DND-41 (cell line): ENCODE results near the gene SUPT20HL2.

Experiments
- ATAC-seq: fragments of 200-7000 bp; cut with Tn5 transposase; 3 replicates; pipeline ENCODE4 v1.9.1; 2021; ENCODE audit warnings: low read depth; ENCODE audit not compliant: insufficient read depth
- DNase-seq: peaks from one replicate; pipeline ENCODE4 v3.0.0-alpha.2; 2020
- H2AFZ ChIP-seq: 2 replicates; pipeline ENCODE4 v1.6.0; 2012; ENCODE audit warnings: low read depth, low read length
- H3K27ac ChIP-seq: 2 replicates; pipeline ENCODE4 v1.5.1; 2012; ENCODE audit warnings: low read length, inconsistent platforms
- H3K27me3 ChIP-seq: fragments of 200-600 bp; sonication (generic); 2 replicates; pipeline ENCODE4 v1.6.0; 2012; ENCODE audit warnings: low read length, mild to moderate bottlenecking, inconsistent platforms; ENCODE audit not compliant: insufficient read depth, poor library complexity
- H3K36me3 ChIP-seq: 2 replicates; pipeline ENCODE4 v1.5.1; 2012; ENCODE audit warnings: low read length, inconsistent platforms; ENCODE audit not compliant: insufficient read depth
- H3K4me1 ChIP-seq: 2 replicates; pipeline ENCODE4 v1.5.1; 2012; ENCODE audit warnings: mild to moderate bottlenecking, low read length; ENCODE audit not compliant: insufficient read depth
- H3K4me2 ChIP-seq: 2 replicates; pipeline ENCODE4 v1.6.0; 2012; ENCODE audit warnings: mild to moderate bottlenecking, moderate library complexity, low read length, inconsistent platforms; ENCODE audit not compliant: insufficient read depth
- H3K4me3 ChIP-seq, 2 experiments: fragments of 200-600 bp in 1 of 2; shearing (Covaris generic) in 1 of 2; 2 replicates each; pipeline ENCODE4 v1.5.1; 2012 to 2016; ENCODE audit warnings: inconsistent platforms in 2 of 2, low read length in 2 of 2, mild to moderate bottlenecking in 2 of 2, low read depth in 1 of 2, moderate library complexity in 1 of 2
- H3K79me2 ChIP-seq: 2 replicates; pipeline ENCODE4 v1.6.0; 2012; ENCODE audit warnings: low read length, inconsistent platforms; ENCODE audit not compliant: insufficient read depth
- H3K9ac ChIP-seq: 2 replicates; pipeline ENCODE4 v1.6.0; 2012; ENCODE audit warnings: low read depth, mild to moderate bottlenecking, inconsistent platforms, low read length, moderate library complexity
- H3K9me3 ChIP-seq: 2 replicates; pipeline ENCODE4 v1.5.1; 2012; ENCODE audit warnings: low read length, moderate library complexity, mild to moderate bottlenecking, inconsistent platforms; ENCODE audit not compliant: insufficient read depth, severe bottlenecking
- H4K20me1 ChIP-seq: 2 replicates; pipeline ENCODE4 v1.6.0; 2012; ENCODE audit warnings: low read length; ENCODE audit not compliant: insufficient read depth
- CTCF ChIP-seq: IDR thresholded peaks from 2 replicates; pipeline ENCODE4 v1.5.1; 2012; ENCODE audit warnings: borderline replicate concordance, low read length, moderate library complexity, mild to moderate bottlenecking; ENCODE audit not compliant: poor library complexity, severe bottlenecking; ENCODE audit errors: extremely low read depth
- EZH2 ChIP-seq: IDR thresholded peaks from 3 replicates; pipeline ENCODE4 v1.6.1; 2012; ENCODE audit warnings: borderline replicate concordance, low read depth, mild to moderate bottlenecking, moderate library complexity, low read length, inconsistent platforms; ENCODE audit not compliant: severe bottlenecking

Gene SUPT20HL2

GRCh38 chrX:24293412-24293811 lies 20.5 kb downstream of the SUPT20HL2 start:
- no peak for DNase-seq
- H3K27me3 ChIP-seq = no peaks in the 10 kb centered on the region
- TF ChIP-seq CTCF (no peak), EZH2 (no peak)

GRCh38 chrX:24292353-24292752 lies 21.5 kb downstream of the SUPT20HL2 start:
- Histone ChIP-seq H2AFZ (no peak overlapping the region), H3K9ac (no peak overlapping the region), H3K9me3 (no peaks in the 10 kb centered on the region), H3K4me1 (no peaks in the 10 kb centered on the region), H3K27ac (no peak overlapping the region), H3K79me2 (no peaks in the 10 kb centered on the region), H3K36me3 (no peaks in the 10 kb centered on the region), H3K27me3 (no peaks in the 10 kb centered on the region), H3K4me2 (no peak overlapping the region), H3K4me3 (no peak overlapping the region), H4K20me1 (no peaks in the 10 kb centered on the region)
- DNase-seq (no peak), ATAC-seq (no peak)
- TF ChIP-seq CTCF (no peak), EZH2 (no peak)

More at GRCh38 chrX:24293412-24293811, 20.5 kb downstream of the SUPT20HL2 start:
- Histone ChIP-seq H4K20me1 (no peaks in the 10 kb centered on the region), H3K79me2 (no peaks in the 10 kb centered on the region), H3K27ac (no peak overlapping the region), H3K4me3 (no peak overlapping the region), H3K4me1 (no peaks in the 10 kb centered on the region), H2AFZ (no peak overlapping the region), H3K36me3 (no peaks in the 10 kb centered on the region), H3K9me3 (no peaks in the 10 kb centered on the region), H3K4me2 (no peak overlapping the region), H3K9ac (no peak overlapping the region)
- no peak for ATAC-seq

DNA sequence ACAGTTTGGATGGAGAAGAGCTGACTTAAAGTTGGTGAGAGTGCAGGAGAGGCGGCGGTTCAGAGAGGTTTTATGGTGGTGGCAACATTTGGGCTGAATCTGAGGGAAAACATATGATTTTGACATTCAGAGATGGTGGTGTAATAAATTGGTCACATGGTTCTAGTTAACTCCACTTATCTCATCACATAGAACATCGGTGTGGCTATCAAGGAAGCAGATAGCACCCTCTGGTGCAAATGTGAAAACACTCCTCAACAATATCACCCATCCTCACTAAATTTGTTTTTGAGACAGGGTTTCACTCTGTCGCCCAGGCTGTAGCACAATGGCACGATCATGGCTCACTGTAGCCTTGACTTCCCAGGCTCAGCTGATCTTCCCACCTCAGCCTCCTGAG lies 28.8 kb downstream of the SUPT20HL2 start:
- no peak for TF ChIP-seq CTCF
- no peak for TF ChIP-seq EZH2
- peaks cover 20% of the 10 kb centered on the region for H3K4me1 ChIP-seq
- H4K20me1 ChIP-seq = no peaks in the 10 kb centered on the region
- H3K27me3 ChIP-seq = no peaks in the 10 kb centered on the region
- ATAC-seq (no peak), DNase-seq (no peak)
- no peak overlapping the region for H3K4me3 ChIP-seq
- no peak overlapping the region for H2AFZ ChIP-seq
- H3K36me3 ChIP-seq = no peaks in the 10 kb centered on the region
- no peak overlapping the region for H3K4me2 ChIP-seq
- no peak overlapping the region for H3K27ac ChIP-seq
- no peaks in the 10 kb centered on the region for H3K9me3 ChIP-seq
- H3K9ac ChIP-seq = no peak overlapping the region
- no peaks in the 10 kb centered on the region for H3K79me2 ChIP-seq

- H3K27me3 ChIP-seq = no peaks in the 10 kb centered on the region
- peak overlapping the region; percentile 55; the same call in 1 of the 2 replicates for H3K4me2 ChIP-seq
- ATAC-seq = no peak
Observed at GRCh38 chrX:24283127-24283794, 30.6 kb downstream of the SUPT20HL2 start.

More at GRCh38 chrX:24283127-24283794, 30.6 kb downstream of the SUPT20HL2 start:
- DNase-seq = no peak
- H3K9me3 ChIP-seq = no peaks in the 10 kb centered on the region
- H3K4me1 ChIP-seq = peaks cover 20% of the 10 kb centered on the region
- no peak overlapping the region for H3K27ac ChIP-seq
- H2AFZ ChIP-seq = no peak overlapping the region
- H3K4me3 ChIP-seq = no peak overlapping the region
- TF ChIP-seq CTCF (no peak), EZH2 (no peak)
- no peaks in the 10 kb centered on the region for H3K36me3 ChIP-seq
- H3K9ac ChIP-seq = no peak overlapping the region
- no peaks in the 10 kb centered on the region for H3K79me2 ChIP-seq
- H4K20me1 ChIP-seq = no peaks in the 10 kb centered on the region
